GM19438 (cell line): ENCODE measurements around the gene CRB2.
A peak's percentile ranks its signal among the peaks of the same experiment; 100 is the strongest.

Experiments used
- ATAC-seq: cut with Tn5 transposase; IDR thresholded peaks from one replicate; pipeline ENCODE4 v1.9.1; 2021; ENCODE audit warnings: low read depth; ENCODE audit not compliant: unreplicated experiment

Gene CRB2

DNA sequence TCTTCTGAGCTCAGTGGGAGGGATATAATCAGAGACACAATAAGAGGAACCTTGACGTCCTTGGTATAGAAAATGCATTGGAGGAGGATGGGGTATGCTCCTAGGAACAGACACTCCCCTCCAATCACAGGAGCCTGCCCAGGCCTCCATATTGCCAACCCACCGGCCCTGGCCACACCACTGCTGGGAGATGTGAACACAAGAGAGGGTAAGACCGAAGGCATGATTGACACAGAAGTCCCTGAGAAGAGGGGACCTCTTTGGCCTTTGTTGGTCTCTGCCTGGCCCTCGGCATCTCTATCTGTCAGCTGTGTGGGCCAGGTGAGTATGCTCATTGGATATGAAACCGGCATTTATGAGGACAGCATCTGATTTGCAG, 62.0 kb downstream of the CRB2 start:
- ATAC-seq, result no peak

DNA sequence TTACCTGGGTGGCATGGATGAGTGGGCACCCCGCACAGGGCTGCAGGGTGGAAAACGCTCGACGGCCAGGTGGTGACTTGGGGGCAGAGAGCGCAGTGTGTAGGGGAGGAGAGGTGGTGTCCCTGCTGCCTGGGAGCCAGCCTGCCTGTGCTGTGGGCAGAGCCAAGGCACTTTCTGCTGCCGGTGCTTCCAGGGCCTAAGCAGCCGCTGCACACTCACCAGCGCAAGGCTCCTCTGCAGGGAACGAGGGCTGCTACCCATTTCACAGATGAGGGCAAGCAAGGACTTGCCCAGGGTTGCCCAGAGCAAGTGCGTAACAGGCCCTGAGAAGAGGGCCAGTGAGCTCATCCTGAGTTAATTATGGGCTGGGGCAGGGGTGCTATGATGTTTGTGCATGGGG, 62.5 kb downstream of the CRB2 start:
- no peak for ATAC-seq

DNA sequence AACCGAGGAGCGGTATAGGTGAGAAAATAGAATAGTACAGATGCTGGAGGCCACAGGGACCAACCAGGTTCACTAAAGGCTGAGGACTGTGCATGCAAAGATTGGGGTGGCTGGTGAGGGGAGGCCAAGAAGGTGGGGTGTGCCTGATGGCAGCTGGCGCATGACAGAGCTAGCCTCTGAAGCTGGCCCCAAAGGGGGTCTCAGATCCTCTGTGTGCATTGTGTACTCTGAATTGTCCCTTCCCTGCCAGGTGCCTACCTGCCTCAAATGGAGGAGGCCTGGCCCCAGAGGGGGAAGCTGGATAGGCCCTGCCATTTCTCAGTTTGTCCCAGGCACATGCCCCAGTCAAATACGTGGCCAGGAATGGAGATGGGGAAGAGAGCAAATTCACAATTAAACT, 63.1 kb downstream of the CRB2 start:
- ATAC-seq, result no peak

DNA sequence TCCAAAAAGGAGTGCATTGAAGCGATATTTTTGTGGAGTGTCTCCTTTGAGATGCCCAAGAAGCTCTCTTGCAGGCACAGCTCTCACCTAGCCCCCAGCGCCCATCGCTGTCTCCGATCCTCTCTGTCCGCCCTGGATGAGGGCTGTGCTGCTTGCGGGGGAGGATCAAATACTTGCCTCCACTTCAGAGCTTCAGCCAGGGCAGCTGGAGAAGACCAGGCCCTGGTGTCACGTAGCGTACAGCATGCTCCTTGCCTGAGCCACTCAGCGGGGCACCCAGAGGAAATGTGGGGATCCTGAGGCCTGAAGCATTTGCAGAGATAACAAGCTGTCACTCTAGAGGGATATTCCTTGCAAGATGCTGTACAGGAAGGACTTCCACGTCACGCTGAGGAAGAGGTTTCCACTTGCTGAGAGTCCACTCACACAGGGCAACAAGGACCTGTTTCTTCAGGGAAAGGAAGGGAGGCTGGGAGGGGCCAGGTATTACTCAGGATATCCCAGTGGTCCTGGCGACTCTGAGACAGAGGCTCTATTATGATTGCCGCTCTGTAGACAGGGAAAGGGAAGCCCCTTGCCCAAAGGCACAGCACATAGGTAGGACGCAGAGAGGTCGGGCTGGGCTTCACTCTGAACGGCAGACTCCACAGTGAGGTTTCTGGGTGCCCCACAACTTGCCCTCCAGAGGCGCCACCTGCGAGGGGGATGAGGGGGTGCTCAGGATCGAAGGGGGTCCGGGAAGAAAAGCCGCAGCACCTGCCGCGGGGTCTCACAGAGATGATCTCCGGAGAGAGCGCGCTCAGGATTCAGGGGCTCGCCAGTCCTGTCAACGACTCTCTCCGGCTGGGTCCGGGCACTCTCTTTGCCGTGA, 64.0 kb downstream of the CRB2 start:
- ATAC-seq, result no peak

DNA sequence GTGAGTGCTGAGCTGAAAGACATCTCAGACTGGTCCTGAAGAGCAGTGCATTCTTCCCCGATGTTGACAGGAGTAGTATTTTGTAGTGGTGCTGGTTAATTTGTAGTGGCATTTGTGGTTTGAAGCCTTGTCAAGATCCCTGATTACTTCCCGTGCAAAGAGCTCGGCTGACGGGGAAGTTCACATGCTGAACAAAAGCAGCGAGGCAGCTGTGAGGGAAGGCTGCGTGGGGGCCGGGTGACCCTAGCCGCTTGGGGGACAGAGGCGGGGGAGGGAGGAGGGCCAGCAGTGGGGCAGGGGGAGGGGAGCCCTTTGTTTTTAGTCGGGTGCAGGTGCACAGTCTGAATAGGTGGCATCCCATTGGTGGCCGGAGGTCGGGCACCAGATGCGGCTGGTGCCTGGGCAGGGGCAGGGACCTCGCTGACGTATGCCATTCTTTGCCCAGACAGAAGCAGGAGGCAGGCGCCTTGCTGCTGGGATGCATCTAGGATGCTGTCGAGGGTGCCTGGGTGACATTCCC, 64.7 kb downstream of the CRB2 start:
- ATAC-seq, result no peak

DNA sequence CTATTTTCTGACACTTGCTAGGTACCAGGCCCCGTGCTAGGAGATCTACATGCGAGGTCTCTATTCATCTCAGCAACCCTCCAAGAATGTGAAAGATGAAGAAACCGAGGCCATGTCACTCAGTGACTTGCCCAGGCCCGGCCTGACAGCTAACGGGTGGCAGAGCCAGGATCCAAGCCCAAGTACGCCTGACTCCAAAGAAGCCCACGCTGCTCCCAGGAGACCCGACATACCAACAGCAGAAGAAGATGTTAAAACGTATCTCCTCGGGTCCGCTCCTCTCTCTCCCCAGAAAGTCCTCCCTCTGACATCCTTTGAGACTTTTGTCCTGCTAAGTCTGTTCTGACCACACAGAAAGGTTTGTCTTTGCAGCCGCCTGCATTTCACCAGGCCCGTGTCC, 65.2 kb downstream of the CRB2 start:
- no peak for ATAC-seq

DNA sequence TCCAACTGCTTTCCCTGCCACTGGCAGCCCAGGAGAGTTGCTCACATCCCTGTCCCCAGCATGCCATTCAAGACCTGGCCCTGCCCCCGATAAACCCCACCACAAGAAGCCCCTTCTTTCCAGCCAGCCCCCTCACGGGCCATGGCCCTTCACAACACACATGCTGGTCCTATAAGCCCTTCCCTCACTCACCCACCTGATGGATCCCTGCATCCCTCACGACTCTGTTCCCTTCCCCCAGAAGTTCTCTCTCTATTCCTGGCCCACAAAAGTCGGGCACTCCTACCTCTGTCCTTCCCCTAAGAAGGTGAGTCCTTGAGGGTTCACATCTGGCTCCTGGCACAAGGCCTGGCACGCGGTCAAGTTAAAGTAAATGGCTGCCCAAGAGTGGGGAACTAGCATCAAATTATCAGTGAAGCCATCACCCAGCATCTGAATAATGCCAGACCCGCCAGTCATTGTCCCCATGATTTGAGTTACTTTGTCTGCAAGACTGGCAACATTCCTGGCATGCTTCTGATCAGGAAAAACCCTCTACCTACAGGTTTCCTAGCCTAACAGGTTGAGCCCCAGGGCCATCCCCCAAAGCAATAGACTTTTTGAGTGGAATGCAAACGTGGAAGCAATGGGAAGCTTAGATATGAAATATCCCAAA, 65.9 kb downstream of the CRB2 start:
- no peak for ATAC-seq

DNA sequence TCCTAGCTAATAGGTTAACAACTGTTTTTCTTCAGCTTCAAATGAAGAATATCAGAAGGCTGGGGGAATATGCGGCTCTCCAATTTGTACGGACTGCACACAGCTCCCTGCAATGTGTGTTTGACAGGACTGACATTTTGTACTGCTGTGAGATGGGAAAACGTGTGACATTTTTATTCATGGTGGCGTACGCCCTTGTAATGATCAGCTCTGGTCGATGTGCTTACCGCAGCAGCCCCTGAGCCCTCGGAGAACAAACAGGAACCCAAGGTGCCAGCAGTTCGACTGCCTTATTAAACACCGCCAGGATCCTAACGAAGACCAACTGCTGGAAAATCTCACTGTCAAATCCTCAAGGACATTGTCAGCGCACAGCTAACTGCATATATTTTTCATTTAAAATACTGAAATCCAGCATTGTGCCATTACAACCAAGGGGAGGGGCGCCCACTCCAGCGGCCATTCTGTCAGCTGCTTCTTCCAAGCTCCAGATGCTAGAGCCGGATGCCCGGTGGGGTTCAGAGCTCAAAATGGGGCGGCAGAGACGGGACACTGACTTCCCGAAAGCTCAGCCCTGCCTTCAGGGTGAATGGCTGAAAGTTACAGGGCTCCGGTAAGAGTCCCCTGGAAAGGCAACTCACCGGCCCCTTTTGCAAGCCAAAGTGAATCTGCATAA, 66.8 kb downstream of the CRB2 start:
- no peak for ATAC-seq

DNA sequence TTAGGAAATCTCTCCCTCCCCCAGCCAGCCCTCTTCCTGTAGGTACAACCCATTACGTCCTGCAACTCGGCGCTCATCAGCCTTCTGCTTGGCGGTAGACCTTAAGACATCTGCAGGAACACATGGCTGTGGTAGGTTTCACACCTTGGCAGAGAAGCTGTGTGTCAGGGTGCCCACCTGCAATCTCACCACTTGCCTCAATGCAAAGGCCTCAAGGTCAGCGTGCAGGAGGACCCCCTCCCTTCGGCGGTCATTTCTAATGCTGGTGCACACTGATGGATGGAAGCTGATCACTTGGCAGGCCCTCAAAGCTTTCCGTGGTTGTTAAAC, 67.3 kb downstream of the CRB2 start:
- no peak for ATAC-seq

DNA sequence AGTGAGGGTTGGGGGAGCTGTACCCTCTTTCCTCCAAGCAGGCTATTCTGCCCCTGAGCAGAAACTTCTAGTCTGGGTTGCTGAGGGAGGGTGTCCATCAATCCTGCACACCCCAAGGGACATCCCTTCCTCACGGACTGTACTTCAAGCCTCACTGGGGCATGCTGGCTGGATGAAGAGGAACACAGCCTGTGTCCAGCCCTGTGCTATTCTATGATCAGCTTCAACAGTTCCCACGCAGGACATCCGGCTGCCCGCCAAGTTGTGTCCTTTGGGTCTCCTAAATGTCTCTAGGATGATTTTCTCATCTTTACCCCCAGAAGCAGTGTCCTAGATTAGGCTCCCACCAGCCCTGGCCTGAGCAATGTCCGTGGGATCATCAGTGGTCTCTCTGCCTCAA, 68.1 kb downstream of the CRB2 start:
- no peak for ATAC-seq

DNA sequence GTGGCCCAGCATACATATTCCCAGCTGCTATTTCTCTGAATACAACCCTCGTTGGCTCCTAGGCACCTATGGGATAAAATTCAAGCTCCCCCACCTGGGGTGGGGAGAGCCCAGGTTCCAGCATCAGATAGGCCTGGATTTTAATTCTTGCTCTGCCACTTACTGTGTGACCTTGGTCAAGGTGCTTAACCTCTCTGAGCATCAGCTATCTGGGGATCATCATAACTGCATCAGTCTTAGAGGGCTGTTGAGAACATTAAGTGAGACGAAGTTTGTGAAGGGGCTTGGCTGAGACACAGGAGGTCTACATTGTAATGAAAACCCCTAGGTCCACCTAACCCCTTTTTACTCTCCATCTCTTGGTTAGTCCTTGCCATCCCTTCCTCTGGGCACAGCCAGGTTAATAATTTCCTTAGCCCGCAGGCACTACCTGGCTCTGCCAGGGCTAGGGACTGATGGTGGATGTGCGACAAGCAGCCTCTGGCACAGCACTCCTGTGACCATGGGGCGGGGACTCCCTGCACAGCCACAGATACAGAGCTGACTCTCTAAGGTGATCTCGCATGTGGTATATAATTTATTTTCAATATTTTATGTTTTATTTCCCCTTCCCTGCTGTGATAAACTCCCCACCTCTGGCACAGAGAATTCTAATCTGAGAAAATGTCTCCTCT, 68.7 kb downstream of the CRB2 start:
- no peak for ATAC-seq

DNA sequence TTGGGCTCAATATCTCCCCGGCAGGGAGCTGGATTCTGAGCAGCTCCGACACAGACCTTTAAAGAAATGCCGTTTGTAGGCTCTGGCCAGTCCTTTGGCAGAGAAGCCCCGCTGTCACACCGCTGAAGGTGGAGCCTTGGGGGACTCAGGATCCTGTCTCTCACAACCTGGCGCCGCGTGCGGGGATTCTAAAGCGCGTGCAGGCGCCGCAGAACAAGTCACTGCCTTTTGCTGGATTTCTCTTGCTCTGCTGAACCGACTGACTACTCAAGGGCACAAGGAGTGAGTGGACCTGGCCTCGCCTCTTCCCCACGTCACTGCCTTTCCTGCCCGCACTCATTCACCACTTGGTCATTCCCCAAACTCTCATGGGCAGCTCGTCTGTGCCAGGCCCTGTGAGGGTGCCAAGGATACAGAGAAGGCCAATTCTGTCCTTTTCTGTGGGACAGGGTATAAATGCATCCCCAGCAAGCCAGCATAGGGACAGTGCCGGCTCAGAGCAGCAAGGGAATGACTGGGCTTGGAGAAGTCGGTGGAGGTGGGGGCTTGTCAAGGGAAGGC, 69.3 kb downstream of the CRB2 start:
- ATAC-seq, result no peak

DNA sequence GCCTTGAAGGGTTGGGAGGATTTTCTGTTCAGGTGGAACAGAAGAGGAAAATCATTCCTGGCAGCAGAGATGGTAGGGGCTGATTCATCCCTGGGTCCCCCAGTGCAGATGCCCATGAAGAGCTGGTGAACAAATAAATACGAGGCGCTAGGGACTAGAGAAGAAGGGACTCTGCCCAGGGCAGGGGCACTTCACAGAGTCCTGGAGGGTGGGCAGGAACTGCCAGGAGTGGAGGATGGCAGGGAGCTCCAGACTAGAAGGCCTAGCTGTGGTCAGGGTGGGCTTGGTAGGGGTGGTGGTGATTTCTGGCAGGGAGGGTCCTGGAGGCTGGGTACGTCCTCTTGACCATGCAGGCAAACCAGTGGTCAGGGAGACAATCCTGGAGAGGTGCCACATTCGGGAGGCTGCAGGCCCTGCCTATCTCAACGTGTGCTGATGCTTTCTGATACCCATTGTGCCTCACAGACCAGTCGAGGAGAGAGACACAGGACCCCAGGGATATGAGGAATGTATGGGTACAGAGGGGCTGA, 69.9 kb downstream of the CRB2 start:
- no peak for ATAC-seq

DNA sequence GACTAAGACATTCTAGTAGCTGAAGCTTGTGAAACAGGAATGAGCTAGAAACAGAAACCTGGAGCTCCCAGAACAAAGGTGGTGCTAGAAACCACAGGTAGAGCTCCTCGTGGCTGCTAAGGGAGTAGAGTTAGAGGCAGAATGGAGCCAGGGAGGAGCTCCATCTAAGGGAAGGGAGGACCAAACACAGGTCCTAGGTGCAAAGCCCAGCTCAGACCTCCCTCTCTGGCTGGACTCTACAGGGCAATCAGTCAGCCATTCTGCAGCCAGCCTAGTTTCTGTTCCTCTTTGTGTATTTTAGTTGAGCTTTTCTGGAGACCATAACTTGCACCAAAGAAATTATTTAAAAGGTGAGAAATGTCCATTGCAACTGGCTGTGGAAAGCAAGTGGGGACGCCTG, 70.4 kb downstream of the CRB2 start:
- peak; percentile 86 for ATAC-seq
